Mucosa of descending colon (tissue), 3 donors: Measurements from ENCODE around the gene ANTXR1. TPM values are rescaled to one million over a fixed set of nuclear protein-coding genes. Genes with fewer than 3 reads are reported as not detected.

Source experiments
- ATAC-seq: fragments of 200-7000 bp; cut with Tn5 transposase; one replicate; pipeline ENCODE4 v1.9.1; 2020; ENCODE audit warnings: mild to moderate bottlenecking, moderate library complexity
- DNase-seq, 3 donors: peaks; one replicate each; pipeline ENCODE4 v3.0.0-alpha.2; 2020
- H3K36me3 ChIP-seq: fragments of 200-600 bp; one replicate; pipeline ENCODE4 v1.8.0; 2021; ENCODE audit warnings: low read depth, mild to moderate bottlenecking
- H3K4me1 ChIP-seq: fragments of 200-600 bp; one replicate; pipeline ENCODE4 v1.8.0; 2021; ENCODE audit warnings: low read depth, mild to moderate bottlenecking
- H3K4me3 ChIP-seq: fragments of 200-600 bp; one replicate; pipeline ENCODE4 v1.8.0; 2021; ENCODE audit warnings: mild to moderate bottlenecking
- H3K9me3 ChIP-seq: fragments of 200-600 bp; one replicate; pipeline ENCODE4 v1.8.0; 2021; ENCODE audit warnings: mild to moderate bottlenecking
- CTCF ChIP-seq: fragments of 200-600 bp; IDR thresholded peaks from one replicate; pipeline ENCODE4 v1.8.0; 2022; ENCODE audit warnings: antibody characterized with exemption, mild to moderate bottlenecking
- intact Hi-C, 2 donors: fragments of 100-400 bp; cut with DNase I in 1 of 2; cut with micrococcal nuclease in 1 of 2; formaldehyde crosslinking; loops; one replicate each; pipeline versions ENCODE4 v1.11.0 to v1.11.1; 2022; cut with DNase I, micrococcal nuclease
- total RNA-seq, 3 donors: library from RNA; stranded (reverse); fragmentation: NEBNext Ultra II Directional in 2 of 3; extraction: Animal tissue kit (Norgen Biotek cat#: 25700) in 2 of 3; gene quantifications; one replicate each; pipeline versions ENCODE4 v1.2.1 to v1.2.4, GENCODE V29; 2021 to 2023
- donor health status: DM: no; HTN: no; CAD: no; lungs with moderate emphysema.
- donor health status: DM: no; HTN: no; CAD: no.
- donor health status: DM: no; HTN: yes; CAD: no.

ANTXR1 gene
- total RNA-seq, 3 donors from 2014 or later, result 10.7 to 77.7 (median 18.6) TPM

GRCh38 chr2:69204654-69205053, 191.7 kb downstream of the ANTXR1 start:
- H3K4me3 ChIP-seq, result no peak overlapping the region
- H3K36me3 ChIP-seq, result no peaks in the 10 kb centered on the region
- no peaks in the 10 kb centered on the region for H3K9me3 ChIP-seq
- intact Hi-C loops, result no loop called here
- no peak for TF ChIP-seq CTCF
- DNase-seq (no peak), ATAC-seq (no peak)
- H3K4me1 ChIP-seq, result no peaks in the 10 kb centered on the region

GRCh38 chr2:69205076-69205475, 192.1 kb downstream of the ANTXR1 start:
- Histone ChIP-seq H3K36me3 (no peaks in the 10 kb centered on the region), H3K4me3 (no peak overlapping the region), H3K9me3 (no peaks in the 10 kb centered on the region), H3K4me1 (no peaks in the 10 kb centered on the region)
- DNase-seq (no peak), ATAC-seq (no peak)
- no peak for TF ChIP-seq CTCF
- intact Hi-C loops, result no loop called here

- intact Hi-C loops, result no loop called here
- Histone ChIP-seq H3K36me3 (no peaks in the 10 kb centered on the region), H3K4me3 (no peak overlapping the region), H3K9me3 (no peaks in the 10 kb centered on the region), H3K4me1 (no peaks in the 10 kb centered on the region)
- DNase-seq (no peak), ATAC-seq (no peak)
- no peak for TF ChIP-seq CTCF
Observed at GRCh38 chr2:69205491-69205890, 192.5 kb downstream of the ANTXR1 start.

GRCh38 chr2:69208023-69208595, 195.1 kb downstream of the ANTXR1 start:
- DNase-seq (no peak), ATAC-seq (no peak)
- intact Hi-C loops, result no loop called here
- no peaks in the 10 kb centered on the region for H3K36me3 ChIP-seq
- H3K4me3 ChIP-seq, result no peak overlapping the region
- no peaks in the 10 kb centered on the region for H3K9me3 ChIP-seq
- no peaks in the 10 kb centered on the region for H3K4me1 ChIP-seq
- no peak for TF ChIP-seq CTCF

- Histone ChIP-seq H3K4me1 (peaks cover 2% of the 10 kb centered on the region), H3K4me3 (no peak overlapping the region), H3K36me3 (no peaks in the 10 kb centered on the region), H3K9me3 (no peaks in the 10 kb centered on the region)
- no peak for TF ChIP-seq CTCF
- ATAC-seq, result no peak
- intact Hi-C loops, result no loop called here
- no peak for DNase-seq
Observed at GRCh38 chr2:69209482-69209881, 196.5 kb downstream of the ANTXR1 start.

- intact Hi-C loops, result no loop called here
- Histone ChIP-seq H3K9me3 (no peaks in the 10 kb centered on the region), H3K36me3 (no peaks in the 10 kb centered on the region), H3K4me1 (peaks cover 7% of the 10 kb centered on the region), H3K4me3 (no peak overlapping the region)
- TF ChIP-seq CTCF, result no peak
- no peak for ATAC-seq
- no peak for DNase-seq
Observed at GRCh38 chr2:69210385-69210784, 197.4 kb downstream of the ANTXR1 start.
